ENCODE results near the gene PADI6. TPM values are rescaled to one million over a fixed set of nuclear protein-coding genes. Genes with fewer than 3 reads are reported as not detected.

The PADI6 gene
- total and polyA plus RNA-seq, 2 of the 8 experiments (the other 6 are each of a cell fraction or from before 2014, with no cell fraction given) = not detected

DNA sequence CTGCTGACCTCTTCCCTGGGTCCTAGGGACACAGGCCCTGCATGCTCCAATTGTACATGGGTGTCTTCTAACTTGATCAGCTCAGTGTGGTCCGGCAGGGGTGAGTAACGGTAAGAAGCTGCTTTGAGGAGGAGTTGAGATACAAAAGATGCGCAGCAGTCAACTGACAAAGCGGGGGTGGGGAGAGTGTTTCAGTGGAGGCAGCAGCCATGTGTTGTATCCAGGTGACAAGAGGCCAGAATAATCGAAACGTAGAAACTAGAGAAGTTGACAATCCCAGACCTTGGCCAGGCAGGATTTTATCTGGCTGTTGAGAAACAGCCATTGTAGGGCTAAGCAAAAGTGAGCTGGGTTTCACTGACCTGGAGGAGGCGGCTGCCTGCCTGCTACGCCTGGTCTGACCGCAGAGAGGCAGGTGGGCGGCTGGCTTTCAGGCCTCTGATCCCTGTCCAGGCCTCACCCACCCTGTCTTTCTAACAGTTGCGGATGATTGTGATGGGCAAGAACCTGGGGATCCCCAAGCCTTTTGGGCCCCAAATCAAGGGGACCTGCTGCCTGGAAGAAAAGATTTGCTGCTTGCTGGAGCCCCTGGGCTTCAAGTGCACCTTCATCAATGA, 28.8 kb downstream of the PADI6 start:
- Histone ChIP-seq H3K14ac (ENCODE audit: insufficient read length) (no peak overlapping the region), H4K91ac (replicated peaks; ENCODE audit: insufficient read length, low read length) (no peak overlapping the region), H3K4me1 (replicated peaks in 1 of 4; ENCODE audit: control insufficient read depth in 3 of 4, insufficient read depth in 4 of 4, low read length in 3 of 4) (peaks cover 0 to 10% (median 4%) of the 10 kb centered on the region in 4 experiments; a peak in 4 of 7 replicates), H3K79me2 (ENCODE audit: control insufficient read depth in 1 of 2, insufficient read depth in 2 of 2, low read length in 2 of 2) (no peaks in the 10 kb centered on the region), H3K56ac (replicated peaks; ENCODE audit: insufficient read length, low read depth, low read length) (no peak overlapping the region), H3K23me2 (ENCODE audit: low read depth, low read length) (no peaks in the 10 kb centered on the region), H3K4me3 (ENCODE audit: extremely low read depth in 1 of 4, insufficient read depth in 2 of 4, low read depth in 3 of 4, low read length in 4 of 4) (no peak overlapping the region), H4K8ac (ENCODE audit: extremely low read depth, insufficient read depth, low read length) (no peak overlapping the region), H2BK12ac (ENCODE audit: low read depth, low read length) (no peak overlapping the region), H3K79me1 (ENCODE audit: low read depth, low read length) (no peaks in the 10 kb centered on the region; the same call in 1 of the 2 replicates), H3K23ac (ENCODE audit: insufficient read length) (no peak overlapping the region), H3K9ac (replicated peaks in 1 of 4; ENCODE audit: extremely low read depth in 1 of 4, low read depth in 3 of 4, low read length in 3 of 4) (no peak overlapping the region), H3K27me3 (replicated peaks in 1 of 4; ENCODE audit: control insufficient read depth in 3 of 4, extremely low read depth in 1 of 4, insufficient read depth in 3 of 4, low read length in 3 of 4) (no peaks in the 10 kb centered on the region; a peak in 1 of 7 replicates), H2BK15ac (ENCODE audit: low read length) (no peak overlapping the region), H4K20me1 (replicated peaks in 1 of 2; ENCODE audit: control insufficient read depth in 1 of 2, insufficient read depth in 2 of 2, low read length in 2 of 2) (peaks cover 0 to 1% of the 10 kb centered on the region in 2 experiments), H2AFZ (ENCODE audit: low read length) (no peak overlapping the region), H3K4ac (replicated peaks; ENCODE audit: insufficient read length, low read depth, low read length) (no peak overlapping the region), H2BK20ac (ENCODE audit: low read length) (no peak overlapping the region), H3K9me3 (ENCODE audit: insufficient read depth in 2 of 2, low read depth in 1 of 2, low read length in 1 of 2) (no peaks in the 10 kb centered on the region), H3K18ac (ENCODE audit: extremely low read depth, low read length) (no peak overlapping the region), H2BK5ac (ENCODE audit: low read depth, low read length) (no peak overlapping the region), H2AK5ac (ENCODE audit: low read depth, low read length) (peak overlapping the region; percentile 75; the same call in 1 of the 2 replicates), H4K5ac (ENCODE audit: insufficient read length, low read depth, low read length) (no peak overlapping the region), H3K27ac (ENCODE audit: low read depth, low read length) (no peak overlapping the region), H2BK120ac (replicated peaks; ENCODE audit: low read depth, low read length) (no peak overlapping the region), H3K4me2 (ENCODE audit: insufficient read depth in 1 of 2, low read depth in 2 of 2, low read length in 2 of 2) (no peak overlapping the region; a peak in 1 of 4 replicates), H3K36me3 (ENCODE audit: control insufficient read depth in 2 of 4, insufficient read depth in 4 of 4, low read length in 3 of 4) (no peaks in the 10 kb centered on the region; a peak in 1 of 8 replicates)
- FAIRE-seq (no peak), DNase-seq (ENCODE audit: low read depth in 1 of 2, low spot score in 2 of 2) (no peak)
- TF ChIP-seq, protein P1, sequence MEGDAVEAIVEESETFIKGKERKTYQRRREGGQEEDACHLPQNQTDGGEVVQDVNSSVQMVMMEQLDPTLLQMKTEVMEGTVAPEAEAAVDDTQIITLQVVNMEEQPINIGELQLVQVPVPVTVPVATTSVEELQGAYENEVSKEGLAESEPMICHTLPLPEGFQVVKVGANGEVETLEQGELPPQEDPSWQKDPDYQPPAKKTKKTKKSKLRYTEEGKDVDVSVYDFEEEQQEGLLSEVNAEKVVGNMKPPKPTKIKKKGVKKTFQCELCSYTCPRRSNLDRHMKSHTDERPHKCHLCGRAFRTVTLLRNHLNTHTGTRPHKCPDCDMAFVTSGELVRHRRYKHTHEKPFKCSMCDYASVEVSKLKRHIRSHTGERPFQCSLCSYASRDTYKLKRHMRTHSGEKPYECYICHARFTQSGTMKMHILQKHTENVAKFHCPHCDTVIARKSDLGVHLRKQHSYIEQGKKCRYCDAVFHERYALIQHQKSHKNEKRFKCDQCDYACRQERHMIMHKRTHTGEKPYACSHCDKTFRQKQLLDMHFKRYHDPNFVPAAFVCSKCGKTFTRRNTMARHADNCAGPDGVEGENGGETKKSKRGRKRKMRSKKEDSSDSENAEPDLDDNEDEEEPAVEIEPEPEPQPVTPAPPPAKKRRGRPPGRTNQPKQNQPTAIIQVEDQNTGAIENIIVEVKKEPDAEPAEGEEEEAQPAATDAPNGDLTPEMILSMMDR (IDR thresholded peaks at IDR 0.05; ENCODE audit: control extremely low read depth in 1 of 3, insufficient read depth in 1 of 3, low read depth in 1 of 3, low read length in 3 of 3) = peak in 1 of 3 experiments; percentile 22; a peak in 1 of 4 replicates
- TF ChIP-seq SRF (IDR thresholded peaks at IDR 0.05; ENCODE audit: low read depth, low read length) (no peak), RAD21 (IDR thresholded peaks at IDR 0.05 in 1 of 2, conservative IDR thresholded peaks at IDR 0.05 in 1 of 2; ENCODE audit: low read depth in 2 of 2, low read length in 2 of 2) (peak in 1 of 2 experiments; percentile 12; a peak in 1 of 4 replicates)
- WGBS, 2 experiments (ENCODE audit: extremely low coverage in 1 of 2, insufficient coverage in 1 of 2, insufficient read length in 1 of 2, insufficient replicate concordance in 2 of 2, low coverage in 1 of 2, low lambda C conversion rate in 2 of 2, missing lambda C conversion rate in 1 of 2) = 86% methylated on average over 11 of the region's 11 CpGs; no CpG with 5 or more reads in 1 of the 2 experiments
- ChIA-PET CTCF (ENCODE audit: partially characterized antibody) (interaction anchor here (0.9 to 5.2 kb wide), 10 partner anchors 13 to 280 kb away, joined by 3 to 19 read pairs (median 4); partner anchors contain the start of gene PADI6), POLR2A (ENCODE audit: partially characterized antibody) (interaction anchor here (0.6 to 10.0 kb wide), 4 partner anchors 14 to 69 kb away, joined by 3 to 116 read pairs (median 3); partner anchors contain the start of gene RCC2)
